ENCODE data around the gene FAM221B.

The FAM221B gene

GRCh38 chr9:35790025-35790384, 38.5 kb downstream of the FAM221B start:
- H3K9ac ChIP-seq (ENCODE audit: low read length) = no peak overlapping the region
- H3K27ac ChIP-seq (ENCODE audit: low read depth, low read length) = no peak overlapping the region
- H3K4me1 ChIP-seq (ENCODE audit: control insufficient read depth, insufficient read depth, low read length) = peaks cover 21% of the 10 kb centered on the region
- no peaks in the 10 kb centered on the region for H3K36me3 ChIP-seq (ENCODE audit: control insufficient read depth, insufficient read depth, low read length)
- no peak overlapping the region for H3K4me3 ChIP-seq (ENCODE audit: low read depth, low read length)
- peaks cover 6% of the 10 kb centered on the region; the same call in 1 of the 2 replicates for H3K27me3 ChIP-seq (ENCODE audit: control insufficient read depth, insufficient read depth, low read length)
- H3K9me3 ChIP-seq (ENCODE audit: control insufficient read depth, insufficient read depth, low read depth, low read length) = no peaks in the 10 kb centered on the region

- H3K27ac ChIP-seq (ENCODE audit: low read depth, low read length) = no peak overlapping the region
- peaks cover 6% of the 10 kb centered on the region; the same call in 1 of the 2 replicates for H3K27me3 ChIP-seq (ENCODE audit: control insufficient read depth, insufficient read depth, low read length)
- H3K36me3 ChIP-seq (ENCODE audit: control insufficient read depth, insufficient read depth, low read length) = no peaks in the 10 kb centered on the region
- H3K9me3 ChIP-seq (ENCODE audit: control insufficient read depth, insufficient read depth, low read depth, low read length) = no peaks in the 10 kb centered on the region
- H3K4me3 ChIP-seq (ENCODE audit: low read depth, low read length) = no peak overlapping the region
- no peak overlapping the region for H3K9ac ChIP-seq (ENCODE audit: low read length)
- H3K4me1 ChIP-seq (ENCODE audit: control insufficient read depth, insufficient read depth, low read length) = peaks cover 21% of the 10 kb centered on the region
Measured at GRCh38 chr9:35789541-35789940, 39.0 kb downstream of the FAM221B start.

GRCh38 chr9:35783418-35783817, 45.1 kb downstream of the FAM221B start:
- Histone ChIP-seq H3K4me1 (ENCODE audit: control insufficient read depth, insufficient read depth, low read length) (no peaks in the 10 kb centered on the region), H3K27ac (ENCODE audit: low read depth, low read length) (no peak overlapping the region), H3K9ac (ENCODE audit: low read length) (no peak overlapping the region), H3K4me3 (ENCODE audit: low read depth, low read length) (no peak overlapping the region), H3K27me3 (ENCODE audit: control insufficient read depth, insufficient read depth, low read length) (no peaks in the 10 kb centered on the region), H3K9me3 (ENCODE audit: control insufficient read depth, insufficient read depth, low read depth, low read length) (no peaks in the 10 kb centered on the region), H3K36me3 (ENCODE audit: control insufficient read depth, insufficient read depth, low read length) (no peaks in the 10 kb centered on the region)

GRCh38 chr9:35781066-35781465, 47.5 kb downstream of the FAM221B start:
- Histone ChIP-seq H3K27ac (ENCODE audit: low read depth, low read length) (no peak overlapping the region), H3K36me3 (ENCODE audit: control insufficient read depth, insufficient read depth, low read length) (no peaks in the 10 kb centered on the region), H3K9me3 (ENCODE audit: control insufficient read depth, insufficient read depth, low read depth, low read length) (no peaks in the 10 kb centered on the region), H3K4me1 (ENCODE audit: control insufficient read depth, insufficient read depth, low read length) (peaks cover 2% of the 10 kb centered on the region; the same call in 1 of the 2 replicates), H3K9ac (ENCODE audit: low read length) (no peak overlapping the region), H3K4me3 (ENCODE audit: low read depth, low read length) (no peak overlapping the region), H3K27me3 (ENCODE audit: control insufficient read depth, insufficient read depth, low read length) (no peaks in the 10 kb centered on the region)

- peaks cover 15% of the 10 kb centered on the region for H3K4me1 ChIP-seq (ENCODE audit: control insufficient read depth, insufficient read depth, low read length)
- H3K4me3 ChIP-seq (ENCODE audit: low read depth, low read length) = no peak overlapping the region
- no peaks in the 10 kb centered on the region for H3K27me3 ChIP-seq (ENCODE audit: control insufficient read depth, insufficient read depth, low read length)
- no peaks in the 10 kb centered on the region for H3K9me3 ChIP-seq (ENCODE audit: control insufficient read depth, insufficient read depth, low read depth, low read length)
- H3K9ac ChIP-seq (ENCODE audit: low read length) = no peak overlapping the region
- no peaks in the 10 kb centered on the region for H3K36me3 ChIP-seq (ENCODE audit: control insufficient read depth, insufficient read depth, low read length)
- H3K27ac ChIP-seq (ENCODE audit: low read depth, low read length) = no peak overlapping the region
Measured at GRCh38 chr9:35778496-35778895, 50.0 kb downstream of the FAM221B start.

- no peak overlapping the region for H3K9ac ChIP-seq (ENCODE audit: low read length)
- H3K36me3 ChIP-seq (ENCODE audit: control insufficient read depth, insufficient read depth, low read length) = no peaks in the 10 kb centered on the region
- H3K27me3 ChIP-seq (ENCODE audit: control insufficient read depth, insufficient read depth, low read length) = no peaks in the 10 kb centered on the region
- H3K27ac ChIP-seq (ENCODE audit: low read depth, low read length) = no peak overlapping the region
- no peak overlapping the region for H3K4me3 ChIP-seq (ENCODE audit: low read depth, low read length)
- peaks cover 15% of the 10 kb centered on the region for H3K4me1 ChIP-seq (ENCODE audit: control insufficient read depth, insufficient read depth, low read length)
- no peaks in the 10 kb centered on the region for H3K9me3 ChIP-seq (ENCODE audit: control insufficient read depth, insufficient read depth, low read depth, low read length)
Measured at GRCh38 chr9:35776018-35776417, 52.5 kb downstream of the FAM221B start.

GRCh38 chr9:35774907-35775635, 53.5 kb downstream of the FAM221B start:
- Histone ChIP-seq H3K9me3 (ENCODE audit: control insufficient read depth, insufficient read depth, low read depth, low read length) (no peaks in the 10 kb centered on the region), H3K27me3 (ENCODE audit: control insufficient read depth, insufficient read depth, low read length) (no peaks in the 10 kb centered on the region), H3K9ac (ENCODE audit: low read length) (no peak overlapping the region), H3K36me3 (ENCODE audit: control insufficient read depth, insufficient read depth, low read length) (no peaks in the 10 kb centered on the region), H3K27ac (ENCODE audit: low read depth, low read length) (no peak overlapping the region), H3K4me1 (ENCODE audit: control insufficient read depth, insufficient read depth, low read length) (peaks cover 15% of the 10 kb centered on the region), H3K4me3 (ENCODE audit: low read depth, low read length) (no peak overlapping the region)

GRCh38 chr9:35771943-35772342, 56.6 kb downstream of the FAM221B start:
- no peaks in the 10 kb centered on the region for H3K27me3 ChIP-seq (ENCODE audit: control insufficient read depth, insufficient read depth, low read length)
- H3K4me3 ChIP-seq (ENCODE audit: low read depth, low read length) = no peak overlapping the region
- H3K9me3 ChIP-seq (ENCODE audit: control insufficient read depth, insufficient read depth, low read depth, low read length) = no peaks in the 10 kb centered on the region
- H3K9ac ChIP-seq (ENCODE audit: low read length) = no peak overlapping the region
- H3K36me3 ChIP-seq (ENCODE audit: control insufficient read depth, insufficient read depth, low read length) = no peaks in the 10 kb centered on the region
- H3K4me1 ChIP-seq (ENCODE audit: control insufficient read depth, insufficient read depth, low read length) = peaks cover 15% of the 10 kb centered on the region
- no peak overlapping the region for H3K27ac ChIP-seq (ENCODE audit: low read depth, low read length)

GRCh38 chr9:35771534-35771933, 57.0 kb downstream of the FAM221B start:
- Histone ChIP-seq H3K27ac (ENCODE audit: low read depth, low read length) (no peak overlapping the region), H3K9me3 (ENCODE audit: control insufficient read depth, insufficient read depth, low read depth, low read length) (no peaks in the 10 kb centered on the region), H3K36me3 (ENCODE audit: control insufficient read depth, insufficient read depth, low read length) (no peaks in the 10 kb centered on the region), H3K4me1 (ENCODE audit: control insufficient read depth, insufficient read depth, low read length) (peaks cover 15% of the 10 kb centered on the region), H3K4me3 (ENCODE audit: low read depth, low read length) (no peak overlapping the region), H3K27me3 (ENCODE audit: control insufficient read depth, insufficient read depth, low read length) (no peaks in the 10 kb centered on the region), H3K9ac (ENCODE audit: low read length) (no peak overlapping the region)

- Histone ChIP-seq H3K9me3 (ENCODE audit: control insufficient read depth, insufficient read depth, low read depth, low read length) (no peaks in the 10 kb centered on the region), H3K36me3 (ENCODE audit: control insufficient read depth, insufficient read depth, low read length) (no peaks in the 10 kb centered on the region), H3K9ac (ENCODE audit: low read length) (no peak overlapping the region), H3K27ac (ENCODE audit: low read depth, low read length) (no peak overlapping the region), H3K4me3 (ENCODE audit: low read depth, low read length) (no peak overlapping the region), H3K4me1 (ENCODE audit: control insufficient read depth, insufficient read depth, low read length) (peaks cover 13% of the 10 kb centered on the region), H3K27me3 (ENCODE audit: control insufficient read depth, insufficient read depth, low read length) (no peaks in the 10 kb centered on the region)
Measured at GRCh38 chr9:35771075-35771433, 57.5 kb downstream of the FAM221B start.

GRCh38 chr9:35769763-35770162, 58.8 kb downstream of the FAM221B start:
- Histone ChIP-seq H3K4me3 (ENCODE audit: low read depth, low read length) (no peak overlapping the region), H3K4me1 (ENCODE audit: control insufficient read depth, insufficient read depth, low read length) (peaks cover under 1% of the 10 kb centered on the region; the same call in 1 of the 2 replicates), H3K27ac (ENCODE audit: low read depth, low read length) (no peak overlapping the region), H3K36me3 (ENCODE audit: control insufficient read depth, insufficient read depth, low read length) (no peaks in the 10 kb centered on the region), H3K9ac (ENCODE audit: low read length) (no peak overlapping the region), H3K27me3 (ENCODE audit: control insufficient read depth, insufficient read depth, low read length) (no peaks in the 10 kb centered on the region), H3K9me3 (ENCODE audit: control insufficient read depth, insufficient read depth, low read depth, low read length) (no peaks in the 10 kb centered on the region)

Measured in HUES6 (cell line).